ENCODE data around the gene PSMA3.

The PSMA3 gene

GRCh38 chr14:58270628-58271027 is 26.0 kb downstream of the PSMA3 start:
- no peak overlapping the region for H3K4me3 ChIP-seq (ENCODE audit: low read depth, low read length)
- no peak for DNase-seq (ENCODE audit: low read depth)
- in situ Hi-C loops (cut with HindIII; ENCODE audit: low sequenced_read_pairs): no loop called here
- TF ChIP-seq CTCF (IDR thresholded peaks at IDR 0.05; ENCODE audit: low read depth, low read length, missing control alignments): no peak

- TF ChIP-seq CTCF (IDR thresholded peaks at IDR 0.05; ENCODE audit: low read depth, low read length, missing control alignments): peak; percentile 25
- in situ Hi-C loops (cut with HindIII; ENCODE audit: low sequenced_read_pairs): no loop called here
- DNase-seq (ENCODE audit: low read depth): peak; percentile 34
Measured at GRCh38 chr14:58272588-58273372, 28.1 kb downstream of the PSMA3 start.

GRCh38 chr14:58274881-58275280 is 30.2 kb downstream of the PSMA3 start:
- no peak for TF ChIP-seq CTCF (IDR thresholded peaks at IDR 0.05; ENCODE audit: low read depth, low read length, missing control alignments)
- no peak overlapping the region for H3K4me3 ChIP-seq (ENCODE audit: low read depth, low read length)
- in situ Hi-C loops (cut with HindIII; ENCODE audit: low sequenced_read_pairs): no loop called here
- no peak for DNase-seq (ENCODE audit: low read depth)

More at GRCh38 chr14:58272588-58273372, 28.1 kb downstream of the PSMA3 start:
- no peak overlapping the region for H3K4me3 ChIP-seq (ENCODE audit: low read depth, low read length)

GRCh38 chr14:58275527-58276190 is 31.0 kb downstream of the PSMA3 start:
- TF ChIP-seq CTCF (IDR thresholded peaks at IDR 0.05; ENCODE audit: low read depth, low read length, missing control alignments): no peak
- in situ Hi-C loops (cut with HindIII; ENCODE audit: low sequenced_read_pairs): no loop called here
- no peak for DNase-seq (ENCODE audit: low read depth)
- H3K4me3 ChIP-seq (ENCODE audit: low read depth, low read length): no peak overlapping the region

GRCh38 chr14:58276208-58276607 is 31.6 kb downstream of the PSMA3 start:
- H3K4me3 ChIP-seq (ENCODE audit: low read depth, low read length): no peak overlapping the region
- no peak for DNase-seq (ENCODE audit: low read depth)
- TF ChIP-seq CTCF (IDR thresholded peaks at IDR 0.05; ENCODE audit: low read depth, low read length, missing control alignments): no peak
- in situ Hi-C loops (cut with HindIII; ENCODE audit: low sequenced_read_pairs): no loop called here

- H3K4me3 ChIP-seq (ENCODE audit: low read depth, low read length): no peak overlapping the region
- DNase-seq (ENCODE audit: low read depth): no peak
- in situ Hi-C loops (cut with HindIII; ENCODE audit: low sequenced_read_pairs): no loop called here
- no peak for TF ChIP-seq CTCF (IDR thresholded peaks at IDR 0.05; ENCODE audit: low read depth, low read length, missing control alignments)
Measured at GRCh38 chr14:58278177-58278576, 33.5 kb downstream of the PSMA3 start.
